ENCODE measurements around the gene TM7SF2.

Gene TM7SF2

GRCh38 chr11:65152122-65152521 is 40.5 kb downstream of the TM7SF2 start:
- 0 out of 2 replicates have a peak, but pooled peaks cover 3% of the 10 kb centered on the region for H3K27me3 ChIP-seq (ENCODE audit: insufficient read depth, low read length)
- H3K27ac ChIP-seq (ENCODE audit: low read length) = no peak overlapping the region
- no peaks in the 10 kb centered on the region for H3K4me1 ChIP-seq (ENCODE audit: insufficient read depth, low read length)
- H3K9me3 ChIP-seq (ENCODE audit: insufficient read depth, low read depth, low read length) = no peaks in the 10 kb centered on the region
- no peak overlapping the region for H3K4me3 ChIP-seq (ENCODE audit: low read length)
- H3K9ac ChIP-seq (ENCODE audit: low read depth, low read length) = no peak overlapping the region
- no peaks in the 10 kb centered on the region for H3K36me3 ChIP-seq (ENCODE audit: insufficient read depth, low read depth, low read length)

DNA sequence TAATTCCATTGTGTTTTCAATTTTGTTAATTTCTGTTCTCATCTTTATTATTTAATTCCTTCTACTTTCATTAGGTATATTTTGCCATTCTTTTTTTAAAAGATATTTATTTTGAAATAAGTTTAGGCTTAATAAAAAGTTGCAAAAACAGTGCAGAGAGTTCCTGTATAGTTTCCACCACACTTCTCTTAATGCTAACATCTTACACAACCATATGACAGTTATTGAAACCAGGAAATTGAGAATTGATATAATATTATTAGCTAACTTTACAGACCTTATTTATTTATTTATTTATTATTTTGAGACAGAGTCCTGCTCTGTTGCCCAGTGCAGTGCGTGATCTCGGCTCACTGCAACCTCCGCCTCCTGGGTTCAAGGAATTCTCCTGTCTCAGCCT is 44.6 kb downstream of the TM7SF2 start:
- no peak overlapping the region for H3K27ac ChIP-seq (ENCODE audit: low read length)
- H3K27me3 ChIP-seq (ENCODE audit: insufficient read depth, low read length) = 0 out of 2 replicates have a peak, but pooled peaks cover 3% of the 10 kb centered on the region
- no peaks in the 10 kb centered on the region for H3K36me3 ChIP-seq (ENCODE audit: insufficient read depth, low read depth, low read length)
- no peaks in the 10 kb centered on the region for H3K4me1 ChIP-seq (ENCODE audit: insufficient read depth, low read length)
- no peak overlapping the region for H3K4me3 ChIP-seq (ENCODE audit: low read length)
- H3K9me3 ChIP-seq (ENCODE audit: insufficient read depth, low read depth, low read length) = no peaks in the 10 kb centered on the region
- no peak overlapping the region for H3K9ac ChIP-seq (ENCODE audit: low read depth, low read length)

- no peaks in the 10 kb centered on the region for H3K36me3 ChIP-seq (ENCODE audit: insufficient read depth, low read depth, low read length)
- H3K27ac ChIP-seq (ENCODE audit: low read length) = no peak overlapping the region
- no peak overlapping the region for H3K4me3 ChIP-seq (ENCODE audit: low read length)
- H3K9me3 ChIP-seq (ENCODE audit: insufficient read depth, low read depth, low read length) = no peaks in the 10 kb centered on the region
- H3K4me1 ChIP-seq (ENCODE audit: insufficient read depth, low read length) = no peaks in the 10 kb centered on the region
- 0 out of 2 replicates have a peak, but pooled peaks cover 3% of the 10 kb centered on the region for H3K27me3 ChIP-seq (ENCODE audit: insufficient read depth, low read length)
- H3K9ac ChIP-seq (ENCODE audit: low read depth, low read length) = no peak overlapping the region
Observed at GRCh38 chr11:65156926-65157325, 45.3 kb downstream of the TM7SF2 start.

DNA sequence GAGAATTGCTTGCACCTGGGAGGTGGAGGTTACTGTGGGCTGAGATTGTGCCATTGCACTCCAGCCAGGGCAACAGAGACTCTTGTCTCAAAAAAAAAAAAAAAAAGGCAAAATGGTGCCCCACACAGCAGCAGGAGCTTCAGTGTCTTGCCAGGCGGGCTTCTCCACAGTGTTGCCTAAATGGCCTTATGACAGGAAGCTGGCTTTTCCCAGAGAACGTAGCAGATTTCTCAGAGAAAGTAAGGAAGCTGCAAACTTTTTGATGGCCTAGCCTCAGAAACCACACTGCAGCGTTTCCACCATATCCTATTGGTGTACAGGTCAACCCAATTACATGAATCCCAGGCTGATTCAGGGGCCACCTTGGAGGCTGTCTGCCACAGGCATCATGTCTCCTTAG is 45.7 kb downstream of the TM7SF2 start:
- no peaks in the 10 kb centered on the region for H3K4me1 ChIP-seq (ENCODE audit: insufficient read depth, low read length)
- H3K27ac ChIP-seq (ENCODE audit: low read length) = no peak overlapping the region
- H3K27me3 ChIP-seq (ENCODE audit: insufficient read depth, low read length) = 0 out of 2 replicates have a peak, but pooled peaks cover 3% of the 10 kb centered on the region
- H3K4me3 ChIP-seq (ENCODE audit: low read length) = no peak overlapping the region
- H3K36me3 ChIP-seq (ENCODE audit: insufficient read depth, low read depth, low read length) = no peaks in the 10 kb centered on the region
- no peak overlapping the region for H3K9ac ChIP-seq (ENCODE audit: low read depth, low read length)
- H3K9me3 ChIP-seq (ENCODE audit: insufficient read depth, low read depth, low read length) = no peaks in the 10 kb centered on the region

DNA sequence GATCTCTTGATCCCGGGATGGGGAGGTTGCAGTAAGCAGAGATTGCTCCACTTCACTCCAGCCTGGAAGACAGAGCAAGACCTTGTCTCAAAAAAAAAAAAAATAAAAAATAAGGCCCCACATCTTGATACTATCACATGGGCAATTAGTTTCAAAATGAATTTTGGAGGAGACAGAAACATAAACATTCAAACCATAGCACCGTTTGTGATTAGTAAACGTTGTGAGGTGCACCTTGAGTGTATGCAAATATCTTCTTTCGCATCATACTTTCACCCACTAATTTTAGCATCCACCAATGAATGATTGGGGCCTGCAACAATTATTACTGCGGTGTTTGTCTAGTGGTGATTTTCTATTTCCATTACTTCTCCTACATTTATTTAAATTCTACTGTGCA is 47.3 kb downstream of the TM7SF2 start:
- Histone ChIP-seq H3K9me3 (ENCODE audit: insufficient read depth, low read depth, low read length) (no peaks in the 10 kb centered on the region), H3K27ac (ENCODE audit: low read length) (no peak overlapping the region), H3K36me3 (ENCODE audit: insufficient read depth, low read depth, low read length) (no peaks in the 10 kb centered on the region), H3K4me3 (ENCODE audit: low read length) (no peak overlapping the region), H3K27me3 (ENCODE audit: insufficient read depth, low read length) (no peaks in the 10 kb centered on the region), H3K9ac (ENCODE audit: low read depth, low read length) (no peak overlapping the region), H3K4me1 (ENCODE audit: insufficient read depth, low read length) (no peaks in the 10 kb centered on the region)

- no peaks in the 10 kb centered on the region for H3K27me3 ChIP-seq (ENCODE audit: insufficient read depth, low read length)
- H3K36me3 ChIP-seq (ENCODE audit: insufficient read depth, low read depth, low read length) = no peaks in the 10 kb centered on the region
- H3K9ac ChIP-seq (ENCODE audit: low read depth, low read length) = no peak overlapping the region
- no peak overlapping the region for H3K4me3 ChIP-seq (ENCODE audit: low read length)
- H3K27ac ChIP-seq (ENCODE audit: low read length) = no peak overlapping the region
- no peaks in the 10 kb centered on the region for H3K4me1 ChIP-seq (ENCODE audit: insufficient read depth, low read length)
- no peaks in the 10 kb centered on the region for H3K9me3 ChIP-seq (ENCODE audit: insufficient read depth, low read depth, low read length)
Observed at GRCh38 chr11:65160643-65161042, 49.0 kb downstream of the TM7SF2 start.

DNA sequence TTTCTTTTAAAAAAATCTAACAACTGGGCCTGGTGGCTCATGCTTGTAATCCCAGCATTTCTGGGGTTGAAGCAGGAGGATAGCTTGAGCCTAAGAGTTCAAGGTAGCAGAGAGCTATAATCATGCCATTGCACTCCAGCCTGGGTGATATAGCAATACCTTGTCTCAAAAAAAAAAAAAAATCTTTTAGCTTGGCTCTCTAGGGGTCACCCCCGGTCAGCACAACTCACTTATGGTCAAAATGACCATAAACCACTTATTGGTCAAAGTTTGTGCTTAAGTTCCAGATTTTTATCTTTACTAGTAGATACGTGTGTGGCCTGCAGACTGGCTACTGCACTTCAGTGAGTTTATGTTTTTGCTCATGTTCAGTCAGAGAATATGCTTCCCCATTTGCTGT is 52.0 kb downstream of the TM7SF2 start:
- no peaks in the 10 kb centered on the region for H3K27me3 ChIP-seq (ENCODE audit: insufficient read depth, low read length)
- H3K9me3 ChIP-seq (ENCODE audit: insufficient read depth, low read depth, low read length) = no peaks in the 10 kb centered on the region
- H3K4me1 ChIP-seq (ENCODE audit: insufficient read depth, low read length) = no peaks in the 10 kb centered on the region
- no peak overlapping the region for H3K27ac ChIP-seq (ENCODE audit: low read length)
- no peaks in the 10 kb centered on the region for H3K36me3 ChIP-seq (ENCODE audit: insufficient read depth, low read depth, low read length)
- no peak overlapping the region for H3K9ac ChIP-seq (ENCODE audit: low read depth, low read length)
- no peak overlapping the region for H3K4me3 ChIP-seq (ENCODE audit: low read length)
